SK-MEL-5 (cell line): ENCODE data around the gene IL1F10. TPM values are rescaled to one million over a fixed set of nuclear protein-coding genes. Genes with fewer than 3 reads are reported as not detected.

Experiments used
- DNase-seq: peaks from one replicate; pipeline ENCODE4 v3.0.0-alpha.2; 2016; ENCODE audit warnings: low read depth, low spot score
- in situ Hi-C: cut with HindIII; loops from 2 replicates; pipeline ENCODE4 v1.10.0; 2016; ENCODE audit warnings: low sequenced_read_pairs, high pct_unique_total_duplicates, low pct_unique_long_range_greater_than_20kb
- polyA plus RNA-seq, 2 experiments: library from polyadenylated mRNA; depleted of rRNA; stranded (reverse); fragments of >200 nt; gene quantifications; 2 replicates each; pipeline ENCODE4 v1.2.3, GENCODE V29; 2015
- total RNA-seq: library from RNA; depleted of rRNA; stranded (reverse); fragments of >200 nt; shearing (Covaris generic); gene quantifications from 2 replicates; pipeline ENCODE4 v1.2.3, GENCODE V29; 2014; rRNA removed

IL1F10 gene
- not detected in 2 replicates for total RNA-seq
- not detected in 2 replicates for polyA plus RNA-seq (2015; cell fraction: cytosol; rRNA removed)
- polyA plus RNA-seq (2015; cell fraction: nucleus; rRNA removed) = not detected in 2 replicates

GRCh38 chr2:113067681-113068080 lies at the start of gene IL1F10:
Gene IL1F10 (plus strand): TSS chr2:113067970. CDS start chr2:113072739, 4,769 bp downstream.
- in situ Hi-C loops = no loop called here
- DNase-seq = no peak

- in situ Hi-C loops = no loop called here
- no peak for DNase-seq
Observed at GRCh38 chr2:113018509-113018908, 49.3 kb upstream of the IL1F10 start.

GRCh38 chr2:113021312-113021711 lies 46.5 kb upstream of the IL1F10 start:
- DNase-seq = no peak
- in situ Hi-C loops = no loop called here

GRCh38 chr2:113024764-113025163 lies 43.0 kb upstream of the IL1F10 start:
- DNase-seq = no peak
- in situ Hi-C loops = no loop called here

GRCh38 chr2:113025737-113026136 lies 42.0 kb upstream of the IL1F10 start:
- in situ Hi-C loops = no loop called here
- DNase-seq = no peak

- in situ Hi-C loops = no loop called here
- DNase-seq = no peak
Observed at GRCh38 chr2:113027691-113028090, 40.1 kb upstream of the IL1F10 start.

GRCh38 chr2:113028112-113028511 lies 39.7 kb upstream of the IL1F10 start:
- in situ Hi-C loops = no loop called here
- DNase-seq = no peak

GRCh38 chr2:113032737-113033136 lies 35.0 kb upstream of the IL1F10 start:
- DNase-seq = no peak
- in situ Hi-C loops = no loop called here

GRCh38 chr2:113034016-113034415 lies 33.8 kb upstream of the IL1F10 start:
- in situ Hi-C loops = no loop called here
- DNase-seq = no peak

- in situ Hi-C loops = no loop called here
- DNase-seq = no peak
Observed at GRCh38 chr2:113036763-113037162, 31.0 kb upstream of the IL1F10 start.

GRCh38 chr2:113038291-113038690 lies 29.5 kb upstream of the IL1F10 start:
- in situ Hi-C loops = no loop called here
- DNase-seq = no peak

- no peak for DNase-seq
- in situ Hi-C loops = no loop called here
Observed at GRCh38 chr2:113039158-113039557, 28.6 kb upstream of the IL1F10 start.

- in situ Hi-C loops = no loop called here
- no peak for DNase-seq
Observed at GRCh38 chr2:113039719-113040118, 28.1 kb upstream of the IL1F10 start.

- no peak for DNase-seq
- in situ Hi-C loops = no loop called here
Observed at GRCh38 chr2:113041871-113042270, 25.9 kb upstream of the IL1F10 start.

- in situ Hi-C loops = no loop called here
- DNase-seq = no peak
Observed at GRCh38 chr2:113046465-113046864, 21.3 kb upstream of the IL1F10 start.

- DNase-seq = no peak
- in situ Hi-C loops = no loop called here
Observed at GRCh38 chr2:113050921-113051895, 16.6 kb upstream of the IL1F10 start.

- in situ Hi-C loops = no loop called here
- no peak for DNase-seq
Observed at GRCh38 chr2:113052396-113052917, 15.3 kb upstream of the IL1F10 start, which contains the start of gene IL36B. Gene IL36B (minus strand): TSS chr2:113052867.

GRCh38 chr2:113053666-113054065 lies 14.1 kb upstream of the IL1F10 start:
- in situ Hi-C loops = no loop called here
- DNase-seq = no peak

GRCh38 chr2:113054066-113054465 lies 13.7 kb upstream of the IL1F10 start:
- in situ Hi-C loops = no loop called here
- no peak for DNase-seq
